Measurements from ENCODE around the gene PILRA. TPM values are rescaled to one million over a fixed set of nuclear protein-coding genes. Genes with fewer than 3 reads are reported as not detected.
"Not testable (repeated sequence)": the region's sequence is repeated elsewhere in the genome, so short reads cannot be mapped to it uniquely, and the experiment has no call there.

PILRA gene
- total RNA-seq, 1 experiment from 2014 or later: 3.2 TPM

DNA sequence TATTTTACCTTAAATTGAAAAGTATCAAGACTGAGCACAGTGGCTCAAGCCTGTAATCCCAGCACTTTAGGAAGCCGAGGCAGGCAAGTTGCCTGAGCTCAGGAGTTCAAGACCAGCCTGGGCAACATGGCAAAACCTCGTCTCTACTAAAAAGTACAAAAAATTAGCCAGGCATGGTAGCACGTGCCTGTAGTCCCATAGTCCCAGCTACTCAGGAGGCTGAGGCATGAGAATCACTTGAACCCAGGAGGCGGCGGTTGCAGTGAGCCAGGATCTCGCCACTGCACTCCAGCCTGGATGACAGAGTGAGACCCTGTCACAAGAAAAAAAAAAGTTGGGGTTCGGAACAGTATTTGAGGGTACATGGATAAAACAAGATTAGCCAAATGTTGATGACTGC is 66.0 kb downstream of the PILRA start:
- not testable (repeated sequence) for H3K27ac ChIP-seq (ENCODE audit: insufficient read length, low read depth, low read length); H2BK20ac ChIP-seq (ENCODE audit: low read depth, low read length, poor library complexity, severe bottlenecking); H2BK5ac ChIP-seq (ENCODE audit: insufficient read length, low read length)

More for the DNA sequence above, 66.0 kb downstream of the PILRA start:
- H3K9me3 ChIP-seq (ENCODE audit: control insufficient read depth, low read depth, low read length); H3K4me2 ChIP-seq (ENCODE audit: insufficient read depth, insufficient read length, low read length); H3K14ac ChIP-seq (ENCODE audit: insufficient read depth, low read length); H2AK5ac ChIP-seq (ENCODE audit: insufficient read length, low read length); H2BK15ac ChIP-seq (ENCODE audit: low read depth, low read length); H4K20me1 ChIP-seq (ENCODE audit: control insufficient read depth, insufficient read depth, insufficient read length); H3K56ac ChIP-seq (ENCODE audit: insufficient read length, low read depth, low read length); H3K9ac ChIP-seq (ENCODE audit: extremely low read depth, insufficient read length, low read length); H3K79me1 ChIP-seq (ENCODE audit: insufficient read depth, low read depth, low read length, poor library complexity, severe bottlenecking); H3K4me3 Mint-ChIP-seq; H3K23ac ChIP-seq (ENCODE audit: insufficient read length, low read depth, low read length); H3K79me2 ChIP-seq (ENCODE audit: insufficient read depth, low read length); H3T11ph ChIP-seq (ENCODE audit: low read length); H3K27me3 Mint-ChIP-seq (ENCODE audit: low read depth); H3K27me3 ChIP-seq (ENCODE audit: insufficient read depth, low read length); H3K23me2 ChIP-seq (ENCODE audit: insufficient read length, low read depth, low read length, poor library complexity, severe bottlenecking); H4K5ac ChIP-seq (ENCODE audit: insufficient read length, low read depth, low read length); H3K18ac ChIP-seq (ENCODE audit: insufficient read length, low read depth, low read length); H2AFZ ChIP-seq (ENCODE audit: low read length); DNase-seq; H3K9me3 Mint-ChIP-seq; H2BK120ac ChIP-seq (ENCODE audit: low read depth, low read length, poor library complexity, severe bottlenecking); H2BK12ac ChIP-seq (ENCODE audit: insufficient read length, low read depth, low read length); H4K8ac ChIP-seq (replicated peaks; ENCODE audit: insufficient read length, low read depth, low read length); H3K4ac ChIP-seq (ENCODE audit: low read depth, low read length); H3K27ac Mint-ChIP-seq; H3K4me1 ChIP-seq (ENCODE audit: insufficient read depth, low read length); H4K91ac ChIP-seq (ENCODE audit: insufficient read length, low read depth, low read length): not testable (repeated sequence)
- peaks cover 7 to 30% (median 10%) of the 10 kb centered on the region in 3 experiments for H3K36me3 Mint-ChIP-seq (ENCODE audit: insufficient read depth in 1 of 3, low read depth in 3 of 3)
- no CpG with 5 or more reads among the region's 7 CpGs for WGBS (ENCODE audit: extremely low coverage, insufficient read length, low lambda C conversion rate)
- H3K4me1 Mint-ChIP-seq: peaks cover 11% of the 10 kb centered on the region in 2 experiments

Measured in H9 (cell line).